DOHH2 (cell line): ENCODE measurements around the gene DLX2.

ENCODE experiments used
- CTCF ChIP-seq: fragments of 200-600 bp; sonication (generic); IDR thresholded peaks from one replicate; pipeline ENCODE4 v1.5.1; 2014; ENCODE audit warnings: antibody characterized with exemption, mild to moderate bottlenecking, low read depth, low read length; ENCODE audit not compliant: poor library complexity, severe bottlenecking
- EZH2phosphoT487 ChIP-seq: fragments of 200-600 bp; sonication (generic); IDR thresholded peaks from 2 replicates; pipeline ENCODE4 v1.6.1; 2017; ENCODE audit warnings: borderline replicate concordance, mild to moderate bottlenecking, antibody characterized with exemption, low read length, moderate library complexity, mixed read lengths

GRCh38 chr2:172053486-172053885, 49.2 kb downstream of the DLX2 start:
- TF ChIP-seq CTCF (no peak), EZH2phosphoT487 (no peak)
